ENCODE results near the gene CCL18. TPM values are rescaled to one million over a fixed set of nuclear protein-coding genes. Genes with fewer than 3 reads are reported as not detected.
A peak's percentile ranks its signal among the peaks of the same experiment; 100 is the strongest.
"Not testable (repeated sequence)": the region's sequence is repeated elsewhere in the genome, so short reads cannot be mapped to it uniquely, and the experiment has no call there.

CCL18 gene
- total RNA-seq, 1 experiment from 2014 or later, result not detected

DNA sequence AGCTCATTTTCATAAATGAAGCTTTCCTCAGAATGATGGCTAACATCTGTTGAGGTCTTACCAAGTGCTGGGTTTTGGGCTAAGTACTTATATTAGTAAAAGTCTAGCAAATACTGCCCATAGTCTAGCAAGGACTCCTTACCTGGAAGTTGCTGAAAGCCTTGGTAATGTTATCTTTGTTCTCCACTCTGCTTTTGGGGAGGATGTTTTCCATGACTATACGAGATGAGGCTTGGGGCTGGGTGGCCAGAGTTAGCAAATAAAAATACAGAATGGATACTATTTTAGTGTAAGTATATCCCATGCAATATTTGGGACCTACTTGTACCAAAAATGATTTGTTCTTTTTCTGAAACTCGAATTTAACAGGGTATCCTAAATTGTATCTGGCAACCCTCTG, 7.7 kb downstream of the CCL18 start:
- no peak for DNase-seq (ENCODE audit: low read depth)

DNA sequence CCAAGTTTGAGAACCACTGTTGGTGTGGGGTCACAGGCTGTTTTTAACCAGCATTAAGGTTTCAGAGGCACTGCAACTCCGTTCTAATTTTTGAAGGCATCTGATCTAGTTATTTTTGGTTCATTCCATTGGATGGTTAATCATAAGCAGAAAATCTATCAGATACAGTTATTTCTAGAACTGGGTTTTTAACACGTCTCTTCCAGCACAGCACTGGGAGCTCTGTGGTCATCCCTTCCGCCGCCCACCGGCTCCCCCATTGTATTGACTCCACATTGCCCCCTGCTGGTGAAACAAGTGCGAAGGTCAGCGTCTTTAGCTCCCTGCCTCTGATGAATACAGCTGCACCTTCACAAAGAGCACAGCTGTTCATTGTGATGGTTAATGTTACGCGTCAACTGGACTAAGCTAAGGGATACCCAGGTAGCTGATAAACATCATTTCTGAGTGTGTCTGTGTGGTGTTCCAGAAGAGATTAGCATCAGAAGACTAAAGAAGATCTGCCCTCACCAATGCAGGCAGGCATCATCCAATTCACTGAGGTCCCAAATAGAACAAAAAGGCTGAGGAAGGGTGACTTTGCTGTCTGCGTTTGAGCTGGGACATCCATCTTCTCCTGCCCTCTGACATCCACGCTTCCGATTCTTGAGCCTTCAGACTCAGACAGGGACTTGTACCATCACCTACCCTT, 8.5 kb downstream of the CCL18 start:
- DNase-seq (ENCODE audit: low read depth), result peak; percentile 43

DNA sequence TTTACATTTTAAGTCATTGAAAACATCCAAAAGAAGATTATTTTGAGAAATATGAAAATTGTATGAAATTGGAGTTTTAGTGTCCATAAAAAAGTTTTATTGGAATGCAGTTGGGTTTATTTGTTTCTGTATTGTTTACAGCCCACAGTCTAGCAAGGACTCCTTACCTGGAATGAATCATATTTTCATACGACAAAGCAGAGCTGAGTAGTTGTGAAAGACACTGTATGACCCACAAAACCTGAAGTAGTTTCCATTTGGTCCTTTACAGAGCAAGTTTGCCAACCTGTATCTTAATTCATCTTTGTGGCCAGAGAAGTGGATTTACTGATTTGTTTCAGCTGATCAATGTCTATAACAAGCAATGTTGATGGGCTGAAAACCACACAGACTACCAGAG, 10.3 kb downstream of the CCL18 start:
- no peak for DNase-seq (ENCODE audit: low read depth)

DNA sequence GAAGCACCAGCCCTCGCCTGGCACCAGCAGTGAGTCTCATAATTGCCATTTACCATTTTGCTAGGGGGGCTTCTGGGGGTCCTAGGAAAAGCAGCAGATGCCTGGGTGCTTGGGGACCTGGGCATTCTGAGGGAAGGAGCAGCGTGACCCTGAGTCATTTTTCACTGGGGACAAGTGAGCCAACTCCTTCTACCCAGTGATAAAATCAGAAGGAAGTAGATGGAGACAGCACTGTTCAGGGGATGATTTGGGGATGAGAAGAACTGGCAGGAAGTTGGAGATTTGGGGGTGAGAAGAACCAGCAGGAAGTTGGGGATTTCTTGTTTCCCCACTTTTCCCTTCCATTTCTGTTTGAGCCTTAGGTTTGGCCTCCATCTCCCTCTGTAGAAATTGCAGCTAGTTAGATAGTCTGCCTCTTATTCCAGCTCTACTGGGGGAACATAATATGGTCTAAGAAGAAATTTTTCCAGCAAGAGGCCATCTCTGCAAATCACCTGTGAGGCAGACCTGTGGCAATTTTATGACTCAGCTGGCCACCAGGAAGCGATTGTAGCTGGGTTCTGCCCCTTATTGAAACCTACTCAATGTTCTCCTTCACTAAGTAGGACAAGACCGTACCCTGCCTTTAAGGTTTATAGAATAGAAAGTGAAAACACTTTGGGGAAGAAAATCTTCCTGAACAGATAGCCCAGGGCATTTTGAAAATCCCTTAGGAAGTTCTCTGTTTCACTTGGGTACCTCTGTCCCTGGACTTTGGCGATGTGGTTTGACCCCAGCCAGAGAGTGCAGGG, 17.8 kb downstream of the CCL18 start:
- not testable (repeated sequence) for DNase-seq (ENCODE audit: low read depth)

DNA sequence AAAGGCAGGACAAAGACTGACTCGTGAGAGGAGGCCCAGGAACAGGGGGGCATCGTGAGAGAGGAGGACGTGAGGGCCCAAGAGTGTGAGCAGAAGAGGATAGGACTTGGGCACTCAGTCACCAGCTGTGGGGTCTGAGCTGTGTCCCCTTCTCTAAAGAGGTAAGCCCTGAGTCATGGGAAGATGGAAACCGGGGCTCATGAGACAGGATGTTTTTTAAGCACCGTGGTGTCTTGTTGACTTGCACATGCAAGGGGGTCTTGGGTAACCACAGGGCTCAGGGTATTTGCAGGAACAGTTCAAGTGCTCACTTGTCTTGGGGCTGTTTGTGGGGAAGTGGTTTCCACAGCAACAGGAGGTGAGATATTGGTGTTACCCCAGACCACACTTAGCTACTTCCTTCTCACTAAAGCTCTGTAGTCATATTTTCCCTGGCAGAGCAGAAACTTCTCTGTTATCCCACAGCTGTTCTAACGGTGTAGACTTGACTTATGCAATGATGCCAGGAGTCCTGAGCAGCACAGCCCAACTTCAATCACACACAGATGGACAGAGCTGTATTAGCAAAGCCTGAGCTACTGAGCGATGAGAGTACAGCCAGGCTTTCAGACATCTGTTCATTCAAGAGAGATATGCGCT, 18.5 kb downstream of the CCL18 start:
- DNase-seq (ENCODE audit: low read depth), result peak; percentile 10

DNA sequence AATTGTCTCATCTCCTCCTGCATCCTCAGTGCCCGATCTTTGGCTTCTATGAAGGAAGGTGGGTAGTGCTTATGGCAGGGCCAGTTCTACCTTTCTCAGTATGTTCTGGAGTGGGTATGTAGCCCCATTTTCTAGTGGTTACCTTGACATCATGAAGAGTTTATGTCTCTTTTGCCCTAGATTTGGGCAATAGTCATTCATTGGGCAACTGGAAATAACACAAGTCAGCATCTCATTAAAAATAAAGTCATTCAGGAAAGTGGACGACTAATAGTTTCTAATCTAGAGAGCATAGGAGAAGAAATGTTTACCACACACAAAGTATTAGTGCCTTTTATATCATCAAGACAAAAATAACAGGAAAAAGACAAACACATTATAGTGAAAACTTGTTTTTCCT, 19.6 kb downstream of the CCL18 start:
- DNase-seq (ENCODE audit: low read depth), result not testable (repeated sequence)

DNA sequence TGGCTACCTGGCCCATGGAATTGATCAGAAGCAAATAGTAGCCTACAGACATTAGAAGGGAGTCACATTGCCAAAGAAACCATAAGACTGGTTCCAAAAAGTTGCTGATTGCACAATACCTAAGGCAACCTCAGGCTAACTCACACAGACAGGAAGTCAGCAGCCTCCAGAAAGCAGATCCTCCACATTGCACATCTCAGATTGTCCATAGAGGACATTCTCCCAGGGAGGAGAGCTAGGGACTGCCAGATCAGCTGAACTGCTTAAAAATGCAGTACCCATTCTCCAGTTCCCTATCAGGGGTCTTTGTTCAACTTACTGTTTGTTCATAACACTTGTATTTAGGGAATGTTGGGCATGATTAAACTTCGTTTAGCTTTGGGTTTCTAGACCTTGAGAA, 21.7 kb downstream of the CCL18 start:
- DNase-seq (ENCODE audit: low read depth), result no peak

DNA sequence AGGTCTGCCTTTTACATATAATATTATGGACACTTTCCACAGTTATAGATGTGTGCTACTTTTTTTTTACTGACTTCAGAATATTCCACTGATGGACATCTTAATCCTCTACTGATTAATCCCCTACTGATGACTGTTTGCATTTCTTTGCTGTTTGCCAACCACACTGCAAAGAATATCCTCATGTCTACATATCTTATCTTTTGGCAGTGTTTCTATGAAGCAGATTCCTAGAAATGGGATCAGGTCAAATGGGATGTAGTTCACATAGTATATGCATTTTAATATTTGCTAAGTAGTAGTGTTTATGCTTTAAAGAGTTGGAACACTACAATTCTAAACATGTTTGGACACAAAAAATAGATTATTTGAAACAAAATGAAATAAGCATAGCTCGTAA, 22.7 kb downstream of the CCL18 start:
- no peak for DNase-seq (ENCODE audit: low read depth)

DNA sequence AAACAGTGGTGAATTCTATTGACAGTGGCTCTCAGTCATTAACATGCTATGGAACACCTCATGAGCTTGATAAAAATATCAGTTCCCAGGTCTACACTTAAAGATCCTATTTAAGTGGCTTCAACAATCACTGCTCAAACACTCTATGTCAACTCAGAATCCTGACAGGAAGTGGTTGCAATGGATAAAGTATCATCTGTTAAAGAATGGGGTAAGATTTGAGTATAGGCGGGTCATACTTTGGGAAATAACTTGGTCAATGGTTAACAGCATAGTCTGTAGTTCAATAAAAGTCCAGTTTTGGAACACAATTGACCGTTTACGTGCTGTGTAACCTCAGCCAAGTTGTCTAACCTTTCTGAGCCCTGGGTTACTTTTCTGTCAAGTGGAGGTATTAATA, 23.4 kb downstream of the CCL18 start:
- DNase-seq (ENCODE audit: low read depth), result not testable (repeated sequence)

DNA sequence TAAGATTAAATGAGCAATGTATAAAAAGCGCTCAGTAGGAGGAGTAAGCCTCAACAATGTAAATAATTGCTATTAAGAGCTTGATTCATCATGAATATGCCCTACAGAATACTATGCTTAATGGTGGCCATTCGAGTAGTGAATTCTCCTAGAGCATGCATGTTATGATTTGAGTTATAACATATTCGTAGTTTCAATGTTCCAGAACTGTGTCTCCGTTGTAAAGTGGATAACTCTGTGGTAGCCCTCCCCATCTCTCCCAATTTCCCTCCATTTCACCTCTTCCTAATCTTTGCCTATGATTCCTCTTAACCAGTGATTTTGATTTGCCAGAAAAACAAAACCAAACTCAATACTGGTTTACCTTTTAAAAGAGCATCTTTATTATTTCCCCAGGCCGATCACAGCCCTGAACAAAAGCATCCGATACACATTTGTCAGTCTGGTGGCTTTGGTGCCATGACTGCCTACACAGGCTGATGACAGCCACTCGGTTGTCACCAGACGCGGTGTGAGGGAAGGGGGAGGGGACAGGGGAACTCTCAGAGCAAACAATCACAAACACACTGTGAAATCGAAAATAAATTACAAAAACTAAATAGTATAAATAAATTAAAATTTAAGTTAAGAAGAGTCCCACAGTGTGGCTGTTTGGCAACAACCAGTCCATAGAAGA, 24.0 kb downstream of the CCL18 start:
- not testable (repeated sequence) for DNase-seq (ENCODE audit: low read depth)

DNA sequence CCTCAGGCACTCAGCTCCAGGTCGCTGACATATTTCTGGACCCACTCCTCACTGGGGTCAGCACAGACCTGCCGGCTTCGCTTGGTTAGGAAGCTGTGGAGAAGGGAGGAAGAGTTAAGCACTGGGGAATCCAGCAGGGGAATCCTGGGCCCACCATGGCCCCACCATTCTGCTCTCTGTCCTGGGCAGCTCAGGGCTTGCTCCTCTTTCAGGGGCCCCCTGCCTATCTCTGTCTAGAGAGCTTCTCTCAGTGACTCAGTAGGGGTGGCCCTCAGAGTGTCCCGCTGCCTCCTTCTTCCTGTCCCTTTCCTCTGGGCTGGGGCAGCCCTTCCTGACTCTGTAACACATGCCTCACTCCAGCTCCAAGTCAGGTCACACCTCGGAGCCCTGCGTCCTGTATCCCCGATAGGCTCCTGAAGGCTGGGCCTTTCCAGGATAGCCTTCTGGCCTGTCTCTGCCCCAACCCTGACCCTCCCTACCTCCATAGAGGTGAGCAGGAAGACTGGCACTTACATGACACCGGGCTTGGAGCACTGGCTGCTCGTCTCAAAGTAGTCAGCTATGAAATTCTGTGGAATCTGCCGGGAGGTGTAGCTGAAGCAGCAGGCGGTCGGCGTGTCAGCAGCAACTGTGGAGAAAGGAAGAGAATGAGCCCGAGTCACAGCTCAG, 24.7 kb downstream of the CCL18 start:
- no peak for DNase-seq (ENCODE audit: low read depth)

DNA sequence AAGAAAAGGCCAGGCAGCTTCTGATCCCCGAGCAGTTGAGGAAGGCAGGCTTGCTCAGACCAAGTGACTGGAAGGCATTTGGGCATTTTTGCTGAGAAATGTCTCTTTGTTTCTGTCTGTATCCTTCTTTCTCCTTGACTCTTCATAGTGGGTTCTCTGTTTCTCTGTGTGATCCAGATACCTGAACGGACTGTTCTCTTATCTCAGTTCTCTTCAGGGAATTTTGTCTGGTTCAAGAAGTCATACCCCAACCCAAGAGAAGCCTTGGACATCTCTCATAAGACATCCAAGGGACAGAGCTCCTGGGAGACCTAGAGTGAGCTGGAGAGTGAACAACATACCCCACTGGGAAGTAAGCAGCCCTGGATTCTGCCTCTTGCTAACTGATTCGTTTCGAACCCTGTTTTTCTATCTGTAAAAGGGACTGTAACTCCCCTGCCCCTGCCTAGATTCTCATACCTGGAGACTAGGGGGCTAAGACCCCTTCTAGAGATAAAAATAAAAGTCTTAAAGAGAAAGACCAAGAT, 25.3 kb downstream of the CCL18 start:
- no peak for DNase-seq (ENCODE audit: low read depth)

DNA sequence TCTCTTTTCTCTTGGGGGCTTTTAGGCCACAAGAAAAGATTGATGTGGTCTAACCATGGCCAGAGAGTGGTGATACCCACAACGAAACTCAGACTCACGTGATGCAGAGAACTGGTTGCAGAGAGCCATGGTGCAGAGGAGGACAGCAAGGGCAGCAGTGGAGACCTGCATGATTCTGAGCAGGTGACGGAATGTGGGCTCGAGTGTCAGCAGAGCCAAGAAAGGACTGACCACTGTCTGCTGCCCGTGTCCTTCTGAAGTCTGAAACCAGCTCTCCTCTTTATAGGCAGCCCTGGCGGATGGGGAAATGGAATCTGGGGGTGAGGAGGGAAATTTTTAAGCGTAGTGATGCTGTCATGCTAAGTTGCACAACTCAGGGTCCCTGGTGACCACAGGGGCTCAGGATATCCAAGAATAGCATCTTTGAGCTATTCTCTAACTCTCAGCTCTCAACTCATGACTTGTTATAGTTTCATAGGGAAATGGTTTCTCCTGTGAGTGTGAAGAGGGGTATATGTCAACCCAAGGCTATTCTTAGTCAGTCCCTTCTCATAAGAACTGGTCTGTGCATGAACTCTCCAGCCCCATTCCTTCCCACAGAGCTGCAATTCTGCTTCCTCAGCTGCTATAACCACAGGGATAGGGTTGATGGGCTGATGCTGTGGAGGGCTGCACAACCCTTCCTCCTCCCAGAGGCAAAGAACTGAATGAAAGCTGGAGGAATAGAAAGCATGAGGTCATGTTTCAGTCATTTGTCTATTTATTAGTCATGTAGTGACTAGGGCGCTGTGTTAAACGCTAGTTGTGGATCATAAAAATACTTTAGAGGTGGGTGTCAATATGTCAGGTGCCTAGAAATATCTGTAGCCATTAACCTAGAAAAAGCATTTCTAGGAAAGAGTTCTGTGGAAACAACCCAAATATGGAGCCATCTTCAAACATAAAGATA, 26.1 kb downstream of the CCL18 start, which contains the start of gene CCL3:
Gene CCL3 (minus strand): TSS at position 256 of the 949 bp plus-strand sequence. CDS start 85 bp downstream, at position 171.
- DNase-seq (ENCODE audit: low read depth), result peak; percentile 19

DNA sequence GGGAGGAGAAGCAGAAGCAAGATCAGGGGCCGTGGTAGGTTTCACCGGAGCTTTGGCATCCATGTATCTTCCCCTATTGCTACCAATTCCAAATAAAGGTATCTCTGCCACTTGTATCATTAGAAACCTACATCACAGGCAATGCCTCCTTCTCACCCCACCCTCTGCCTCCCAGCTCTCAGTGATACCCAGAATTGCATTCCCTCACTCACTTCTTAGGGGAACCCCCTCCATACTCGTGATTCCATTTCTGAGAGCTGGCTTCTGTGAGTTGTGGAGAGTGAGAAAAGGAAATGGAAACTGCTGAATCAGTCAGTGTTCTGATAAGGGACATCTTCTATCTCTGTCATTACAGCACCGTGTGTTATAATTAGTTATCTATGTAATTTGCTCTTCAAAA, 28.2 kb downstream of the CCL18 start:
- DNase-seq (ENCODE audit: low read depth), result no peak

DNA sequence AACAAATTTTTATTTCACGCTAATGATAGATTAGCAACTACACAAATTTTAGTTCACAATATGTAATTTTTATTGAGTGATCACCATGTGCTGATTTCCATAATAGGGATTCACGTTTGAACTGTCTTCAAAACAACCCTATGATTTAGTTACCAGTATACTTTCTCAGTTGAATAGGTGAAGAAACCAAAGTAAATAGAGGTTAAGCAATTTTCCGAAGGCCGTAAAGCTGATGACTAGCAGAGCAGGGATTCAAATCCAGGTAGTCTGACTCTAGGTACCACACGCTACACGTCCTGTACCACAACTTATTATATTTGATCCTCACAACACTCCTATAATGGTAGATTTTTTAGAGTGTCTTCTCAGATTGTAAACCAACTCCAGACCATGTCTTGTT, 28.6 kb downstream of the CCL18 start:
- DNase-seq (ENCODE audit: low read depth), result not testable (repeated sequence)

DNA sequence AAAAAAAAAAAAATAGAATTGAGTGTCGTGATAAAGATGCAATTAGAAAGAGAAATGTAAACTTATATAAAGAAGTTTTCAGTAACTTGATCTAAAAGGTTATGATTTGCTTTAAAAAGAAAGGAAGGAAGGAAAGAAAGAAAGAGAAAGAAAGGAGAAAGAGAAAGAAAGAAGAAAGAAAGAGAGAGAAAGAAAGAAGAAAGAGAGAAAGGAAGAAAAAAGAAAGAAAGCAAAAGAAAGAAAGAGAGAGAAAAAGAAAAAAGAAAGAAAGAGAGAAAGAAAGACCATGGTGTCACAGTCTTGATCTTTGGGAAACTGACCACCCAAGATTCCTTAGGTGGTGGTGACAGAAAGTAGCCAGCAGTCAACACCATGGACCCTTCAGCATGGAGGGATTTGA, 30.2 kb downstream of the CCL18 start:
- no peak for DNase-seq (ENCODE audit: low read depth)

DNA sequence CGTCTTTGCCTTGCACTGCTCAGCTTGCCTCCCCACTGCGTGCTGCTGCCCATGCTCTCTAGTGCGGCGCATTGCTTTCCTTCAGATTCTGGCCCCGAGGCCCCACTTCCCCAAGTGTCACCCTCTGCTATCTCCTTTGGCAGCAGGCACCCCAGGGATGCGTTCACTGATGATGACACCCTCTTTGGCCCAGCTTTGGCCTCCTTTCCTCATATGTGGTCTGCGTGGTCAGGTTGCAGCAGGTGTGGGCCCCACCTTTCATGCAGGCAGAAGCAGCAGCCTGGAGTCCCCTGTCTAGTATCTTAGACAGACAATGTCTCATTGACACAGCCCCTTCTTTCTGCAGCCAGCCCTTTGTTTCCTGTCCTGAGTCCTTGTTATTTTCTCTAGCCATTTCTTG, 30.7 kb downstream of the CCL18 start:
- DNase-seq (ENCODE audit: low read depth), result no peak

DNA sequence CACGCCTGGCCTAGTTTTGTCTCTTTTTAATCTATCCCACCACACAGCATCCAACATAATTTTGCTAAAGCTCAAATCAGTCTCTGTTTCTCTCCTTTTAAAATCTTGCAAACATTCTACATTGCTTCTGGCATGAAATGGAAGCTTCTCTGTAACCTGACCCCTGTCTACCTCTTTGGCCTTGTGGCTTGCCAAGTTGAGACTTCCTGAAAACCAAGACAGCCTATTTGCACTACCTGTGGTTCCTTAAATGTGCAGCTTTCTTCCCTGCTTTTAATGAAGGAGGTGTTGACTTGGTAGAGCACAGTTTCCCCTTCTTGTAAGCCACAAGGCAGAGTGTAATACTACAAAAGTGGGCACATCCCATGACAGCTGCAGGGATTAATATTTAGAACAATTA, 31.9 kb downstream of the CCL18 start:
- no peak for DNase-seq (ENCODE audit: low read depth)

DNA sequence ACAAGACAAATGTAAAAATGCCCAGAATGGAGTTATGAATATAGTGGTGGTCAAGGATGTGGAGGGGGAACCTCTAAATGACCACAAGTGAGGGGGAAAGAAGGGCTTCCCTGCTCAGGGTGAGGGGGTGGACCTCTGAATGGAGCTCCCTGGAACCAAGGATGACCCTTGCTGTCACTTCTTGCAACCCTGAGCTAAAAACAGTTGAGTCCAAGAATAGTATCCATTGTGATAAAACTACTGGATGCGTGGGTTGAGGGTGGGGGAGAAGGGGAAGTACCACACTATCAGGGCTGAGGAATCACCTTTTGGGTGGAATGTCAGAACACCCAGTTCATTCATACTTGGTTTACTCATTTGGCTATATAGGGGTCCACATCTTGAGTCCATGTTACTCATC, 34.9 kb downstream of the CCL18 start:
- not testable (repeated sequence) for DNase-seq (ENCODE audit: low read depth)

DNA sequence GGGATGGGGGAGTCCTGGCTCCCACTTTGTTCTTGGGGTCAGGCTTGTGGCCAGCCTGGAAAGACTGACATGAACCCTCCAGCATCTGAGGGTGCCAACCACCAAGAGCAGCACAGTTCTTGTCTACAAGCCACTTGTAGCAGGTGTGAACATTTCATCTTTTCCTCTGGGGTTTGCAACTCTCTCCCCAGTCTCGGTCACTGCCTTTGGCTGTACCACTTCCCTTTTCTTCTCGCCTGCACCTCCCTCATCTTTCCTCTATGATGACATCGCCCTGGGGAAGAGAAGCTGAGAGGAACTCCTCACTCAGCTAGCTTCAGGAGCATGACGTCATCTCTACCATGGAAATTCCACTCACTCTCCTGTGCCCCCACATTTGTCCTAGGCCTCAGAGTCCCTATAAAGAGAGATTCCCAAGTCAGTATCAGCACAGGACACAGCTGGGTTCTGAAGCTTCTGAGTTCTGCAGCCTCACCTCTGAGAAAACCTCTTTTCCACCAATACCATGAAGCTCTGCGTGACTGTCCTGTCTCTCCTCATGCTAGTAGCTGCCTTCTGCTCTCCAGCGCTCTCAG, 39.4 kb downstream of the CCL18 start, which contains the start of gene CCL4:
Gene CCL4 (plus strand): TSS at position 427 of the 575 bp plus-strand sequence. CDS start 79 bp downstream, at position 506.
- DNase-seq (ENCODE audit: low read depth), result not testable (repeated sequence)
